Measurements from ENCODE around the gene SGTA. TPM values are rescaled to one million over a fixed set of nuclear protein-coding genes. Genes with fewer than 3 reads are reported as not detected.

The SGTA gene
- total and polyA plus RNA-seq, 2 of the 8 experiments (the other 6 are each of a cell fraction or from before 2014, with no cell fraction given): 86.8 to 130 TPM

- TF ChIP-seq CHD7 (IDR thresholded peaks at IDR 0.05; ENCODE audit: insufficient replicate concordance, low read length) (no peak), EP300 (IDR thresholded peaks at IDR 0.05; ENCODE audit: borderline replicate concordance in 1 of 2, low read depth in 2 of 2, low read length in 2 of 2) (no peak), RFX5 (IDR thresholded peaks at IDR 0.05; ENCODE audit: borderline replicate concordance, low read depth, low read length) (no peak), EGR1 (IDR thresholded peaks at IDR 0.05; ENCODE audit: borderline replicate concordance, low read depth, low read length) (no peak), SIN3A (conservative IDR thresholded peaks at IDR 0.05 in 1 of 2, IDR thresholded peaks at IDR 0.05 in 1 of 2; ENCODE audit: low read depth in 1 of 2, low read length in 2 of 2) (no peak), CTBP2 (IDR thresholded peaks at IDR 0.05; ENCODE audit: borderline replicate concordance, insufficient read depth, insufficient read length, low read length) (no peak), CBX5 (IDR thresholded peaks at IDR 0.05; ENCODE audit: low read depth, low read length) (no peak), RBBP5 (IDR thresholded peaks at IDR 0.05; ENCODE audit: borderline replicate concordance, low read depth, low read length) (no peak), ATF3 (IDR thresholded peaks at IDR 0.05; ENCODE audit: insufficient read depth, low read depth, low read length) (no peak), TAF7 (optimal IDR thresholded peaks at IDR 0.05; ENCODE audit: borderline replicate concordance, low read depth, low read length) (no peak)
Observed at GRCh38 chr19:2823646-2824045, 40.6 kb upstream of the SGTA start (continued).

Measured in H1 (cell line).